Naive B cell (primary cell): ENCODE measurements around the gene APBB2. TPM values are rescaled to one million over a fixed set of nuclear protein-coding genes. Genes with fewer than 3 reads are reported as not detected.

Experiments used
- ATAC-seq, 2 donors: fragments of 150-1000 bp; cut with Tn5 transposase; 2 replicates each; pipeline ENCODE4 v1.10.0; 2021; ENCODE audit warnings: low read depth in 2 of 2, mild to moderate bottlenecking in 2 of 2, moderate library complexity in 2 of 2
- DNase-seq: peaks from one replicate; pipeline ENCODE4 v3.0.0; 2022
- H3K27ac Mint-ChIP-seq, 6 donors: one replicate each; pipeline ENCODE4 v1.8.0; 2020 to 2022; ENCODE audit warnings: mild to moderate bottlenecking in 6 of 6, mixed read lengths in 6 of 6, moderate library complexity in 5 of 6, inconsistent platforms in 2 of 6
- H3K27me3 Mint-ChIP-seq, 3 donors: one replicate each; pipeline ENCODE4 v1.8.0; 2021 to 2022; ENCODE audit warnings: mixed read lengths in 3 of 3, mild to moderate bottlenecking in 1 of 3
- H3K36me3 Mint-ChIP-seq, 2 donors: one replicate each; pipeline ENCODE4 v1.8.0; 2020 to 2022; ENCODE audit warnings: mixed read lengths in 2 of 2, inconsistent platforms in 1 of 2, mild to moderate bottlenecking in 1 of 2
- H3K4me1 Mint-ChIP-seq, 3 donors: one replicate each; pipeline ENCODE4 v1.8.0; 2020 to 2022; ENCODE audit warnings: mixed read lengths in 3 of 3, inconsistent platforms in 1 of 3, mild to moderate bottlenecking in 1 of 3, moderate library complexity in 1 of 3
- H3K4me3 Mint-ChIP-seq, 8 donors: one replicate each; pipeline ENCODE4 v1.8.0; 2020 to 2022; ENCODE audit warnings: mild to moderate bottlenecking in 8 of 8, mixed read lengths in 8 of 8, moderate library complexity in 8 of 8, inconsistent platforms in 2 of 8
- H3K9me3 Mint-ChIP-seq, 7 donors: one replicate each; pipeline ENCODE4 v1.8.0; 2020 to 2022; ENCODE audit warnings: mixed read lengths in 7 of 7, mild to moderate bottlenecking in 5 of 7, inconsistent platforms in 2 of 7, moderate library complexity in 1 of 7
- polyA plus RNA-seq, 6 donors: library from polyadenylated mRNA; unstranded; fragments of 300-500 nt; fragmentation: Illumina TruSeq; gene quantifications; one replicate each; pipeline ENCODE4 v1.2.3, GENCODE V29; 2021; ENCODE audit warnings: low read depth in 6 of 6

The APBB2 gene
- polyA plus RNA-seq, 6 donors from 2014 or later, result 8.6 to 23.5 (median 15.7) TPM

DNA sequence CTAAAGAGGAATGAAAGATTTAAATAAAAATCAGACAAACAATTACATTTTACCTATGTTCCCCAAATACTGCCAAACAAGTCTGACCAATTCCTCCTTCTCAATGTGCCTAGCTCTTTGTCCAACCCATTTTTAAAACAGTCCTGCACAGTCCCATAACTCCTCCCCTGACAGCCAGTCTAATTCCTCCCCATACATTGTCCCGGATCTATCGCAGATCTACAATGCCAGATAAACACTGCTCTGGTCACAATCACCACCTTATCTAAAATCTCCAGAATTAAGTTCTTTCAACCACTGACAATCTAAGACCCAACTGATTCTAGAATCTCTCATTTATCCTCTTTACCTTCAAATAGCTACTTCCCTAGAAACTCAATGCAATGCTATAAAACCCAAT is 176.0 kb downstream of the APBB2 start:
- no peaks in the 10 kb centered on the region for H3K36me3 Mint-ChIP-seq
- no peak overlapping the region for H3K27ac Mint-ChIP-seq
- no peaks in the 10 kb centered on the region for H3K4me1 Mint-ChIP-seq
- H3K4me3 Mint-ChIP-seq, result no peak overlapping the region
- H3K9me3 Mint-ChIP-seq, result peaks cover 0 to 4% (median 0%) of the 10 kb centered on the region in 7 donors
- DNase-seq (no peak), ATAC-seq (no peak)
- H3K27me3 Mint-ChIP-seq, result peaks cover 0 to 8% (median 5%) of the 10 kb centered on the region in 3 donors

DNA sequence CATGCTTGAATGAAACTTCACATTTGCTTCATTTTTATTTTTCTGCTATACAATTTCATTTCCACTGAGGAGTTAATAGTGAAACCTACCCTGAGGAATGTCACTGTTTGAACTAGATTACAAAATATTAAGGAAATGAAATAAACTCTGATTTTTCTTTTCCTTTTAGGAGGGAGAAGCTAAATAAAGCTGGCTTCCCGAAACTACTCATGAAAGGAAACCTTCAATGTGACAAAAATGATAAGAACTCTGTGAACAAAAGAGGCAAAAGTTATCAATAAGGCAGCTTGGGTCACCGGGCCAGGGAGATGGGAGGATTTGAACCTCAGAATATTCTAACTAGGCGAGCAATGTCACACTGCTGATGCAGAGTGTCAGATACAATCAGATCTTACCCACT is 185.2 kb downstream of the APBB2 start:
- Mint-ChIP-seq H3K4me1 (no peaks in the 10 kb centered on the region), H3K9me3 (peaks cover 8 to 47% (median 26%) of the 10 kb centered on the region in 7 donors), H3K36me3 (peaks cover 4 to 13% of the 10 kb centered on the region in 2 donors), H3K27ac (no peak overlapping the region), H3K27me3 (no peaks in the 10 kb centered on the region), H3K4me3 (no peak overlapping the region)
- DNase-seq (no peak), ATAC-seq (no peak)

- H3K36me3 Mint-ChIP-seq, result peaks cover 4 to 16% of the 10 kb centered on the region in 2 donors
- H3K27me3 Mint-ChIP-seq, result no peaks in the 10 kb centered on the region
- no peak for DNase-seq
- no peak overlapping the region for H3K4me3 Mint-ChIP-seq
- no peaks in the 10 kb centered on the region for H3K4me1 Mint-ChIP-seq
- H3K9me3 Mint-ChIP-seq, result peaks cover 8 to 53% (median 29%) of the 10 kb centered on the region in 7 donors
- H3K27ac Mint-ChIP-seq, result no peak overlapping the region
- ATAC-seq, result no peak
These were observed 185.8 kb downstream of the APBB2 start for GRCh38 chr4:41028392-41029076.

- H3K36me3 Mint-ChIP-seq, result peaks cover 8 to 23% of the 10 kb centered on the region in 2 donors
- H3K27me3 Mint-ChIP-seq, result no peaks in the 10 kb centered on the region
- H3K4me1 Mint-ChIP-seq, result no peaks in the 10 kb centered on the region
- no peak overlapping the region for H3K27ac Mint-ChIP-seq
- peaks cover 8 to 58% (median 33%) of the 10 kb centered on the region in 7 donors for H3K9me3 Mint-ChIP-seq
- no peak overlapping the region for H3K4me3 Mint-ChIP-seq
- ATAC-seq (no peak), DNase-seq (no peak)
These were observed 187.4 kb downstream of the APBB2 start for GRCh38 chr4:41026971-41027370.

GRCh38 chr4:41025824-41026223 is 188.5 kb downstream of the APBB2 start:
- Mint-ChIP-seq H3K4me1 (no peaks in the 10 kb centered on the region), H3K27ac (no peak overlapping the region), H3K9me3 (peaks cover 12 to 69% (median 35%) of the 10 kb centered on the region in 7 donors), H3K27me3 (no peaks in the 10 kb centered on the region), H3K36me3 (peaks cover 8 to 23% of the 10 kb centered on the region in 2 donors), H3K4me3 (no peak overlapping the region)
- ATAC-seq, result no peak
- DNase-seq, result no peak

GRCh38 chr4:41024556-41025491 is 189.5 kb downstream of the APBB2 start:
- ATAC-seq, result no peak
- no peak overlapping the region for H3K4me3 Mint-ChIP-seq
- no peaks in the 10 kb centered on the region for H3K27me3 Mint-ChIP-seq
- peaks cover 13 to 69% (median 33%) of the 10 kb centered on the region in 7 donors for H3K9me3 Mint-ChIP-seq
- H3K27ac Mint-ChIP-seq, result no peak overlapping the region
- H3K4me1 Mint-ChIP-seq, result no peaks in the 10 kb centered on the region
- H3K36me3 Mint-ChIP-seq, result peaks cover 4 to 23% of the 10 kb centered on the region in 2 donors
- no peak for DNase-seq

DNA sequence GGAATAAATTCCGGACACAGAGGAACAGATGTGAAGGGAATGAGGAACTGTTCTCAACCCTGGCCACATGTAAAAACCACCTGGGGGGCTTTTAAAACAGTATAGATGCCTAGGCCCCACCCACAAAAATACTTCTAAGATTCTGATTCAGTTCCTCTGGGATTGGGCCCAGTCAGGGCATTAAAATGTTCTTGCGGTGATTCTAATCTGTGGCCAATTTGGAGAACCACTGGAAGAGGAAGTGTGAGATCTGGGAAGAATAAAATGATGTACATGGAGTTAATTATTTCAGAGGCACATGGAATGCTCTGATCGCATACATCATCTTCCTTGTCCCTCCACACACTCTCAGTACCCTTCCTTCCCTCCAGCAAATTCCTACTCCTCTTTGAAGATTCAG is 192.2 kb downstream of the APBB2 start:
- ATAC-seq (no peak), DNase-seq (no peak)
- Mint-ChIP-seq H3K9me3 (peaks cover 8 to 52% (median 23%) of the 10 kb centered on the region in 7 donors), H3K4me1 (no peaks in the 10 kb centered on the region), H3K36me3 (peaks cover 4 to 23% of the 10 kb centered on the region in 2 donors), H3K27me3 (no peaks in the 10 kb centered on the region), H3K27ac (no peak overlapping the region), H3K4me3 (no peak overlapping the region)

DNA sequence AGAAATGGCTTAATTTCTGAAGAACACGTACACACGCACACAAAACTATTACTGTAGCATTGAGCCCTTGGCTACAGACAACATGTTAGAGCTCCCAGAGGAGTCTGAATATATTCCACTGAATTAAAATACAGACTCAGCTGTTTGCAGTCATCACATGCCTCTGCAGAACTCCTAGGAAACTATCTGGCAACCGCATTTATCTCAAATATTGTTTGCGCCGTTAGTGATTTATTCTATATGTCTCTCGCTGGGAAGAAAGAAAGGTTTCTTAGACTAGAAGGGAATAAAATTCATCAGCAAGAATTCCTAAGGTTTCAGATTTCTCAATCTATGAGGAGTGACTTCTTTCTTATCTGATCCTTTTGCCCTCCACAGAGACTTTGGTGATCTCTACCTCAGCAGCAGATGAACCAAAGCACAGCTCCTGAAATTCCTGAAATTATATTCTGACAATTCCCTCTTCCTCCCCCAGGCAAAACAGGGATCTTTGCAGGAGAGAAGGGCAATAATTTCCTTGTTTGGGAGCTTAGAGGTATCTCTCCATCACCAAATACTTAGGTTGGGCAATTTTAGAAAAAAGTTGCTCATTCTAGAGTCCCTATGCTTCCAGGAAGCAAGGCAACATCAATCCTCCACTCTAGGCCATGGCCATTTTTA is 199.2 kb downstream of the APBB2 start:
- Mint-ChIP-seq H3K36me3 (no peaks in the 10 kb centered on the region), H3K4me3 (no peak overlapping the region), H3K4me1 (no peaks in the 10 kb centered on the region), H3K9me3 (peaks cover 0 to 2% (median 0%) of the 10 kb centered on the region in 7 donors), H3K27ac (peak overlapping the region in 1 of 6 donors; percentile 40), H3K27me3 (peaks cover 0 to 5% (median 0%) of the 10 kb centered on the region in 3 donors)
- DNase-seq (no peak), ATAC-seq (no peak)

DNA sequence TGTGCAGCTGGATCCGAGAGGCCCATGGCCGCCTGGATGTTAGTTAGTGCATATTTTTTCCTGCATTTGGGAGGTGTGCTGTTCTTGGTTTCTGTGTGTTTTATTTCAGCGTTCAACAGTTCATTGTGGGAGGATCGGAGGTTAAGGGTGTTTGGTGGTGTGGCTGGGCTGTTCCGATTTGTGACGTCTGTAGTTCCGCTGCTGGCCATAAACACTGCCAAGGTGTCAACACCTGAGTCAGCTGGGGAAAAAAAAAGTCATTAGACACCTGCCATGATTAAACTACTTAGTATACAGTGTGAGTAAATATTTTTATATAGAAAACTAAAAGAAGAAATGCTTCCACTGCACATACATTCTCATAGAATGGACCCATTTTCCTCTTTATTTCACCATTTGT is 200.2 kb downstream of the APBB2 start:
- Mint-ChIP-seq H3K4me3 (no peak overlapping the region), H3K27ac (no peak overlapping the region), H3K4me1 (no peaks in the 10 kb centered on the region), H3K9me3 (peaks cover 0 to 2% (median 0%) of the 10 kb centered on the region in 7 donors), H3K36me3 (no peaks in the 10 kb centered on the region), H3K27me3 (peaks cover 0 to 5% (median 0%) of the 10 kb centered on the region in 3 donors)
- no peak for DNase-seq
- ATAC-seq, result no peak

- Mint-ChIP-seq H3K9me3 (peaks cover 0 to 2% (median 0%) of the 10 kb centered on the region in 7 donors), H3K36me3 (no peaks in the 10 kb centered on the region), H3K4me3 (no peak overlapping the region), H3K27ac (peak overlapping the region in 1 of 6 donors; percentile 17), H3K4me1 (no peaks in the 10 kb centered on the region), H3K27me3 (peaks cover 0 to 5% (median 0%) of the 10 kb centered on the region in 3 donors)
- DNase-seq, result no peak
- no peak for ATAC-seq
These were observed 200.6 kb downstream of the APBB2 start for GRCh38 chr4:41013746-41014145.

DNA sequence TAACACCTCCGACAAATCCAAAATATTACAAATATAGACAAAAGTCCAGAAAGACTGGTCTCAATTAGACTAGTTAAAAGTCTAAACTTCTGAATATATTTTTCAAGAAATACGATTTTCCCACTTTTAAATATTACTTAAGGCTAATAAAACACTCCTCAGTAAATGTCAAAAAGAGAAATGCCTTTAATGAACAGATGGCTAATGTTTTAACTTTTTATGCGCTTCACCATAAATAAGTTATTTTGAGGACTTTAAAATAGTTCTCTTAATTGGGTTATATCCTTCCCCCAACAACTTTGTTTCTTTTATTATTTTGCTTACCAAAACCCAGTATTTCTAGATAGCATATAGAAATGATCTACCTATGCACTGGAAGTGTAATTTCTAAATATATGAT is 201.4 kb downstream of the APBB2 start:
- ATAC-seq, result no peak
- H3K27me3 Mint-ChIP-seq, result peaks cover 0 to 5% (median 0%) of the 10 kb centered on the region in 3 donors
- H3K9me3 Mint-ChIP-seq, result peaks cover 0 to 2% (median 0%) of the 10 kb centered on the region in 7 donors
- no peak for DNase-seq
- no peaks in the 10 kb centered on the region for H3K4me1 Mint-ChIP-seq
- H3K36me3 Mint-ChIP-seq, result no peaks in the 10 kb centered on the region
- no peak overlapping the region for H3K27ac Mint-ChIP-seq
- no peak overlapping the region for H3K4me3 Mint-ChIP-seq

GRCh38 chr4:41012293-41012692 is 202.0 kb downstream of the APBB2 start:
- peaks cover 0 to 3% (median 0%) of the 10 kb centered on the region in 7 donors for H3K9me3 Mint-ChIP-seq
- H3K36me3 Mint-ChIP-seq, result no peaks in the 10 kb centered on the region
- no peak overlapping the region for H3K27ac Mint-ChIP-seq
- no peak for ATAC-seq
- H3K4me3 Mint-ChIP-seq, result no peak overlapping the region
- DNase-seq, result no peak
- no peaks in the 10 kb centered on the region for H3K4me1 Mint-ChIP-seq
- peaks cover 0 to 5% (median 0%) of the 10 kb centered on the region in 3 donors for H3K27me3 Mint-ChIP-seq

GRCh38 chr4:41009411-41009810 is 204.9 kb downstream of the APBB2 start:
- Mint-ChIP-seq H3K36me3 (no peaks in the 10 kb centered on the region), H3K4me1 (no peaks in the 10 kb centered on the region), H3K9me3 (peaks cover 0 to 8% (median 0%) of the 10 kb centered on the region in 7 donors), H3K27ac (no peak overlapping the region), H3K4me3 (no peak overlapping the region), H3K27me3 (peaks cover 0 to 5% (median 0%) of the 10 kb centered on the region in 3 donors)
- ATAC-seq (no peak), DNase-seq (no peak)
